Fibroblast of skin of left biceps (primary cell): ENCODE results near the gene RIC8A.

Experiments used
- DNase-seq, 2 experiments: peaks; one replicate each; pipeline ENCODE4 v3.0.0-alpha.2; 2013; ENCODE audit warnings: low read depth in 2 of 2

Gene RIC8A

GRCh38 chr11:203945-204586, 3.4 kb upstream of the RIC8A start:
- no peak for DNase-seq

GRCh38 chr11:204587-205109, 2.9 kb upstream of the RIC8A start:
- no peak for DNase-seq

GRCh38 chr11:205221-206001, 2.1 kb upstream of the RIC8A start:
- DNase-seq: no peak

GRCh38 chr11:206002-206384, 1.5 kb upstream of the RIC8A start:
- no peak for DNase-seq

- DNase-seq: no peak
These were observed 841 bp upstream of the RIC8A start for GRCh38 chr11:206526-207207.

GRCh38 chr11:207863-208180, 314 bp downstream of the RIC8A start:
- DNase-seq: no peak

GRCh38 chr11:208181-208916, 841 bp downstream of the RIC8A start:
- DNase-seq: peak; percentile 27 to 28

- no peak for DNase-seq
These were observed 1.4 kb downstream of the RIC8A start for GRCh38 chr11:208917-209260.

GRCh38 chr11:209275-210121, 2.0 kb downstream of the RIC8A start:
- DNase-seq: no peak

- peak; percentile 35 to 53 for DNase-seq
These were observed 2.8 kb downstream of the RIC8A start for GRCh38 chr11:210122-210802.

- no peak for DNase-seq
These were observed 3.3 kb downstream of the RIC8A start for GRCh38 chr11:210803-211180.

- no peak for DNase-seq
These were observed 3.8 kb downstream of the RIC8A start for GRCh38 chr11:211295-211694.

- no peak for DNase-seq
These were observed 4.2 kb downstream of the RIC8A start for GRCh38 chr11:211741-212140.

- no peak for DNase-seq
These were observed 4.9 kb downstream of the RIC8A start for GRCh38 chr11:212150-213100.

GRCh38 chr11:213111-213510, 5.6 kb downstream of the RIC8A start:
- no peak for DNase-seq

GRCh38 chr11:214083-214482, 6.6 kb downstream of the RIC8A start:
- no peak for DNase-seq

GRCh38 chr11:215581-216037, 8.1 kb downstream of the RIC8A start:
- DNase-seq: no peak

- DNase-seq: no peak
These were observed 8.8 kb downstream of the RIC8A start for GRCh38 chr11:216081-216974.
